DMS114 treated with DMSO at 0.1 percent for 48 hours (cell line): Measurements from ENCODE around the gene SLC34A1.
"Not testable (repeated sequence)": the region's sequence is repeated elsewhere in the genome, so short reads cannot be mapped to it uniquely, and the experiment has no call there.

Experiments used
- DNase-seq: peaks from one replicate; lab custom pipeline; 2025; ENCODE audit not compliant: unreplicated experiment; lab: John Stamatoyannopoulos, UW

SLC34A1 gene

DNA sequence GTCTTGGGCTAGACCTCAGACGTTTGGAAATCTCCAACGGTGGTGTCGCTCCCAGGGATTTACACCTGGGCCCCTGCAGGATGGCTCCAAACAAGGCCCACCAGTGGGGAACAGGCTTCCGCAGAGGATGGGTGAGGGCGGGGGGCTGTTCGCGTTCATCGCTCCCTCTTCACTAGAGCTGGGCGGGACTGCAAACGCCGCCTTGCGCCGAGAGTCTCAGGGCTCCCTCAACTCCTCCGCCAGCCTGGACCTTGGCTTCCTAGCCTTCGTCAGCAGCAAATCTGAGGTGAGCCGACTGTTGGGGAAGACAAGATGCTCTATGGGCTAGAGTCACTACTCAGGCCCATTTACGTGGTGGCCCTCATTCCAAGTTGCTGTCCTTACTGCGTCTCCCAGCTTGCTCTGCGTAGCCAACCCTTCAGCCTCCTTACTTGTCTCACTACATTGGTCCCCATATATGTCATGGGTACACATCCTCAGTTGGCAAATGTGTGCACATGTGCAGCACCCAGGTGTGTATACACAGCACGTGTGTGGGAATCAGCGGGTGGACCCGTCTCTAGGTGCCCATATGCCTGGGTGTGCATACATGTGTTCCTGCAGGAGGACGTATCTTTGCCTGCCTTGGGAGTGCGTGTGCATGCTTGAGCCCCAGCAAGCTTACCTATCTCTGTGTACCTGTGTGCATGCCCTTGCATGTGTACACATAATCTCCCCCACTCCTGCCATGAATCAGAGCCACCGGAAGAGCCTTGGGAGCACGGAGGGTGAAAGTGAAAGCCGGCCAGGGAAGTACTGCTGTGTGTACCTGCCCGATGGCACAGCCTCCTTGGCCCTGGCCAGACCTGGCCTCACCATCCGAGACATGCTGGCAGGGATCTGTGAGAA is 16.0 kb upstream of the SLC34A1 start:
- no peak for DNase-seq

DNA sequence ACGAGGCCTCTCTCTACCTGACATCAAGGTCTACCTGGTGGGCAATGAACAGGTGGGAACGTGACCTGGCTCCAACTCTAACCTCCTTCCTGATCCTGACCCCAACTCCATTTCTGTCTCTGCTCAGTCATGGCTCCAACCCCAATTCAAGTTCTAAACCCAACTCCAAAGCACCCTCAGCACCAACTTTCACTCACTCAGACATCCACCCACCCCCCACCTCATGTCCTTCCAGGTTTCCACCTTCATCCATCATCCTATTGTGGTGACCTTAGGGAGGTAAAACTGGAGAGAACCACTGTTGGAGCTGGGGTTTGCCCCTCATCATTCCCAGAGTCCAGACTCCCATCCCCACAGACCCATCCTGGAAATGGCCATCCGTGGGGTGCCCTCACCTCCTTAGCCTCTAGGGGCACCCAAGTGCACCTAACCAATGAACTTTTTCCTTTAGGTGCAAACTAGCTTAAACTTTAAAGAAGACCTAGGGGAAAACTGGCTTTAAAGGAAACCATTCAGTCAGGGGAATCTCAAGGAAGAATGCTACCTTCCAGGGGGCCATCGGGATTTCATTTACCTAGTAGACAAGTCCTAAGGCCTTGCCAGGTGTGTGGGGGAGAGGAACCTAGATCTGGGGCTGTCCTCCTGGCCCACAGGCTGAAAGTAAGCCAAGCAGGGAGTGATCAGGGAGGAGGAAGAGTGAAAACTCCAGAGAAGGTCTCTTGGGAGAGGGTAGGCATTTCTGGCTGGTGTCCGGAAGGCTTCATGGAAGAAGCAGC is 15.2 kb upstream of the SLC34A1 start:
- DNase-seq = peak; percentile 18

GRCh38 chr5:177369645-177370440 is 14.4 kb upstream of the SLC34A1 start:
- no peak for DNase-seq

GRCh38 chr5:177370488-177371119 is 13.6 kb upstream of the SLC34A1 start:
- peak; percentile 65 for DNase-seq

DNA sequence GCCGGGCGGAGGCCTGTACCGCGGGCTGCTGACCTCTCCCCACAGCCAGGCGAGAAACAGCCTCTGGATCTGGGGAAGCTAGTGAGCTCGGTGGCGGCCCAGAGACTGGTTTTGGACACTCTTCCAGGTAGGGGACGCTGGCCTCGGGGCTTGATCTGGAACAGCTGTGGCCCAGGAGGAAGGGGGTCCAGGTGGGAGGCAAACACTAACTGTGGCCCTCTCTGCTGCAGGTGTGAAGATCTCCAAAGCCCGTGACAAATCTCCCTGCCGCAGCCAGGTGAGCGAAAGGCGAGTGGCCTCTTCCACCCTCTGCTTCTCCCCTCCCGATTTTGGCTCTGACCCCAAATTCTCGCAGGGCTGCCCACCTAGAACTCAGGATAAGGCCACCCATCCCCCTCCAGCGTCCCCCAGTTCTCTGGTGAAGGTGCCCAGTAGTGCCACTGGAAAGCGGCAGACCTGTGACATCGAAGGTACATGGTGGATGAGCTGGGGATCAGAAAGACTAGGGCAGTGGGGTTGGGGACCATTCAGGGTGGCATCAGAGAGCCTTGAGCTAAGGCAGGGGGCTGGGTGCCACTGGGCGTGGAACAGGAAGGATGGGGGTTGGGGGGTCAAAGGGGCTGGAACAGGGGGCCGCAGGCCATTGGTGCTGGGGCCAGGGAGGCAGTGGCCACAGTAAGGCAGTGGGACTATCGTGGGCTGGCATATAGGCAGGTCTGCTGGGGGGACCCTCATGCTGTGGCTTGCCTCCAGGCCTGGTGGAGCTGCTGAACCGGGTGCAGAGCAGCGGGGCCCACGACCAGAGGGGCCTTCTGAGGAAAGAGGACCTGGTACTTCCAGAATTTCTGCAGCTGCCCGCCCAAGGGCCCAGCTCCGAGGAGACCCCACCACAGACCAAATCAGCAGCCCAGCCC is 12.9 kb upstream of the SLC34A1 start:
- DNase-seq = no peak

DNA sequence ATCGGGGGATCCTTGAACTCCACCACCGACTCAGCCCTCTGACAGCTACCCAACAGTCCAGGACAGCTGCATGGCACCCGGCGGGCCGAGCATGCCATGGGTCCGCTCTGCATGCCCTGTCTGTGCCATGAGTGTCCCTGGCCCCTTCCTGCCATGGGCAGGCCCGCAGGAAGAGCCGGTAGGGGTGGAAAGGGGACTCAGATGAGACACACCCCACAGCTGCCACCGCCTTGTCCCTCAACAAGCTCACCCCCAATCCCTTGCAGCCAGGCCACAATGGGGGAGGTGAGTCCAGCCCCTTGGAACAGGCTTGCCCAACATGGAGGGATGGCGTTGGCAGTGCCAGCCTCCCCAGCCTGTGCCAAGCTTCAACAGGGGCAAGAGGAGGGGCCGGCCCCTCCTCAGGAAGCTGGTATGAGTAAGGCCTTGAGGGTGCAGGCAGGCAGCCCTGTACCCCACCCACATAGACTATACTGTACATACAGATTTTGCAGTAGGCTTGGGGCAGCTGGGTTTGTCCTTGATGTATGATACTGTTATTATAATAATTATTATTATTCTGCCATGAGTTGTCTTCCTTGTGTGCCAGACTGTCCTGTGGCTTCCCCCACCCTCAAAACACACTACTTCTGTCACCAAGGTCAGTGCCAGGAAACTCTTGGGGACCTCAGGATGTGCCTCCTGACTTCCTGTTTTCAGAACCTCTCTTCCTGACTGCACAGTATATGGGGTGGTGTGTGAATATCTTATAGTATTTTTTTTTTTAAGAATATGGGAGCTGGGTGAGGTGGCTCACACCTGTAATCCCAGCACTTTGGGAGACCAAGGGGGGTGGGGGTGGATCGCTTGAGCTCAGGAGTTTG is 12.0 kb upstream of the SLC34A1 start:
- DNase-seq = no peak

DNA sequence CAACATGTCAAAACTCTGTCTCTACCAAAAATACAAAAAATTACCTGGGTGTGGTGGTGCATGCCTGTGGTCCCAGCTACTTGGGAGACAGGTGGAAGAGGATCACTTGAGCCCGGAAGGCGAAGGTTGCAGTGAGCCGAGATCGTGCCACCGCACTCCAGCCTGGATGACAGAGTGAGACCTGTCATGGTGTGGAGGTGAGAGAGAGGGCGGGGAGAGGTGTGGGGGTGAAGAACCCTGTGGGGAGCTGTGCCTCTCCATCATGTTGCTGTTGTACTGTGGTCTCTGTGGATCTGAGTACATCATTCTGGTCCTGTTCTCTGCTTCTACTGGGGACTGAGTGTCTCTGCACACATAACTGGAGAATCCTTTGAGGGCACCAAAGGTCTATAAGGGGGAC is 11.3 kb upstream of the SLC34A1 start:
- no peak for DNase-seq

- no peak for DNase-seq
Measured at GRCh38 chr5:177373806-177374205, 10.4 kb upstream of the SLC34A1 start.

DNA sequence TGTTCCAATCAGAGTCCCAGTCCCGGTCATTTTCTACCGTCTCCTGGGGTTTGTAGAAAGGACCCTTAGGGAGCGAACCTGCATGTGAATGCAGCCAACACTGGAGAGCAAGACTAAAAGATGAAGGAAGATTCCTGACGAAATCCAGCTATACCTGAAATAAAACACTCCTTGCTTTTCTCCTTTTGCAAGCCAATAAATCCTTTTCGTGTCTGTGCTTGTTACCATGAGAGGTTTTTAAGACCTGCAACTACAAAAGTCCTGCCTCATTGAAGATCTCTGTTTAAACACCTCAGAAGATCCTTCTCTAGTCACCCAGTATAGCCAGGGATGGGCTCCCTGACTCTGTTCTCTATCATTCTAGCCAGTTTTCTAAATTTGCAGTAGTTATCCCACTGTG is 10.0 kb upstream of the SLC34A1 start:
- no peak for DNase-seq

GRCh38 chr5:177375516-177375915 is 8.7 kb upstream of the SLC34A1 start:
- DNase-seq = not testable (repeated sequence)

DNA sequence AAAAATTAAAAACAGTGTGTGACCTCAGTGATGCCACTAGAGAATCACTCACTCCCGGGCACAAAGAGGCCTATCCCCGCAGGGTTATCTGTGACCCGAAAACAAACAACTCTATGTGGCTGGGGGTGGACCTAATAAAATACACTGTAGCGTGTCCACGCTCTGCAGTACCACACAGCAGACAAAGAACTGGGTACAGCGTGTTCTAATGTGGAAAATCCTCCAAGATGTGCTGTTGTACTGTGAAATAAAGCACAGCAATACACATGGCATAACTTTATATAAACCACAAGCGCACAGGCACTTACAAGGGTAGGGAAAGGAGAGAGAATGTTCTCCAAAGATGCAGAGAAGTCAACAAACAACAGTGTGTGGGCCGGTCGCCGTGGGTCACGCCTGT is 8.1 kb upstream of the SLC34A1 start:
- no peak for DNase-seq

DNA sequence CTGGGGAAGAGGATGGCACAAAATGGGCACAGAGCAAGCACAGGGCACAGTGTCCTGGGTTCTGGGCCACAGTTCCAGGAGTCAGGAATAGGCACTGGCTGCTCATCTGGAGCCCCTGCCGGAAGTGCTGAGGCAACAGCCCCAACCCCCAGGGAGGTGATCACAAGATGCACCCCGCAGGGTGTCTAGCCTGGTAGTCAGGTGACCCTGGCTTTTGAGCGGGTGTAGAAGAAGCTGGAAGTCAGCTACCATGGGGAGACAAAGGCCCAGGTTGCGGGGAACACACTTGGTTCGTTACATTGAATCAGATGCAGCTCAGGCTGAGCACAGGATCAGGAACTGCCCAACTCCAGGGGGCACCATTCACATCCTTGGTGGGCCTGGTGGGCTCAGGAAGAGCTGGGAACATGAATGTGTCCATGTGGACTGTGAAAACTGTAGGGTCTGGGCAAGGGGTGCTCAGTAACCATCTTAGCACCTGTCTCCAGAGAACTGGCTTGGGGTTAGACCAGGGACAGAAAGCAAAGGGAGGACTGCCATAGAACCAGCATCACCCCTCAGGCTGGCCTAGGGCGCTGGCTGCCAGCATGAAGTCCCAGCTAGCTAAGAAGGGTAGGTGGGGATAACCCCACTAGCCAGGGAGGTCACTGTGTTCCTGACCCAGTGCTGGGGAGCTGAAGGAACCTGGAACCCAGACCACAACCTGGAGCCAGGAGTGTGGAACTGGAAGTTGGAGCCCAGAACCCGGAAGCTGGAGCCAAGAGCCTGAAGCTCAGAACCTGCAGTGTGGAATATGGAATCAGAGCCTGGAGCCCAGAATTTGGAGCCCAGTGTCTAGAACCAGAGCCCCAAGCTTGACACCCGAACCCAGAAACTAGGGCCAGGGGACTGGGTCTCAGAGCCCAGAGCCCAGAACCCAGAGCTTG is 6.1 kb upstream of the SLC34A1 start:
- DNase-seq = no peak

- no peak for DNase-seq
Measured at GRCh38 chr5:177378884-177379883, 5.0 kb upstream of the SLC34A1 start.

DNA sequence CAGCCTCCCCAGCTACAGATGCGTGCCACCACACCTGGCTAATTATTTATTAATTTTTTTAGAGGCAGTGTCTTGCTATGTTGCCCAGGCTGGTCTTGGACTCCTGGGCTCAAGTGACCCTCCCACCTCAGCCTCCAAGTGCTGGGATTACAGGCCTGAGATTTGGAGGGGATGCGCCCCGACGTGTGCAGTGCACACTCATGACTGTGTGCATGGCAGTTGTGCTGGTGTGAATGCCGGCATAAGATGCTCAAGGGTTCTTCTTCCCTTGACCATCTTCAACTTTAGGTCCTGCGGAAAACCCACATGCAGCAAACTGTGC is 3.5 kb upstream of the SLC34A1 start:
- no peak for DNase-seq

DNA sequence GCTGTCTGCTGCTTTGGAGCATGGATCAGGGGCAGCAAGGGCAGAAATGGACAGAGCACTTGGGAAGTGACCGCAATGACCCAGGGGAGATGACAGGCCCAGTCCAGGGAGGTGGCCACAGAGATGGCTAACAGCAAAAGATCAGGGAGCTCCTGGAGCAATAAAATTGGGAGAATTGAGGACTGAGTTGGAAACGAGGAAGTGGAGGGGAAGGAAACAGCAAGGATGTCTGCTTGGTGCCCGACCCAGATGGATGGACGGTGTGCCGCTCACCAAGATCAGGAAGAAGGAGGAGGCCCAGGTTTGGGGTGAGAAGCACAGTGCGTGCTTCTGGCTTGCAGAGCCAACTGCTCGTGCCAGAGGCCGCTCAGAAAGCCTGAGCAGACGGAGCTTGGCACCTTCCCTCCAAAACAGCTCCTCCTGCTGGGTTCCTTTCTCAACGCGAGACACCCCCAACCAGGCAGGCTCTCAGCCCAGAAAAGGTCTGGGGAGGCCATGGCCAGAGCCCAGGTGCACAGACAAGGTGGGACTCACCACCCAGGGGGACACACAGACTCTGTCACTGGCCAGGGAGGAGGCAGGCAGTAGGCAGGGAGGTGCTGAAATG is 1.7 kb upstream of the SLC34A1 start:
- no peak for DNase-seq

GRCh38 chr5:177383181-177383580 is 1.1 kb upstream of the SLC34A1 start:
- no peak for DNase-seq
